GM12878 (cell line): ENCODE measurements around the gene BCAS4. TPM values are rescaled to one million over a fixed set of nuclear protein-coding genes. Genes with fewer than 3 reads are reported as not detected.

Source experiments
- ATAC-seq: fragments of 200-7000 bp; cut with Tn5 transposase; 3 replicates; pipeline ENCODE4 v1.9.1; 2020; ENCODE audit warnings: mild to moderate bottlenecking, moderate library complexity
- BruUV-seq: library from RNA; stranded (reverse); fragments of 400-500 nt; replicated peaks from 2 replicates; lab custom pipeline; 2021; lab: Mats Ljungman, UMichigan
- CTCF ChIA-PET: fragments of 300-600 bp; sonication (Branson Sonifier 250); formaldehyde crosslinking; extraction: SDS; loops from one replicate; lab custom pipeline; 2021; ENCODE audit warnings: inconsistent platforms; lab: Yijun Ruan, JAX
- POLR2A ChIA-PET: fragments of 350-600 bp; formaldehyde crosslinking; extraction: SDS; loops from one replicate; lab custom pipeline; 2021; ENCODE audit warnings: inconsistent platforms; lab: Charles Lee
- RAD21 ChIA-PET: fragments of 300-600 bp; sonication (Branson Sonifier 250); formaldehyde crosslinking; loops from one replicate; lab custom pipeline; 2023; ENCODE audit warnings: antibody characterized with exemption; ENCODE audit not compliant: unreplicated experiment; lab: Charles Lee
- SMC1A ChIA-PET: fragments of 300-600 bp; sonication (Branson Sonifier 250); formaldehyde crosslinking; loops from one replicate; lab custom pipeline; 2023; ENCODE audit not compliant: unreplicated experiment, uncharacterized antibody; lab: Charles Lee
- DNase-seq: peaks from one replicate; pipeline ENCODE4 v3.0.0-alpha.2; 2011; ENCODE audit warnings: low read depth, low spot score
- FAIRE-seq: peaks from 3 replicates; lab custom pipeline; 2011; peaks lifted over from hg19 to GRCh38; lab: Jason Lieb, UNC
- H2AFZ ChIP-seq: 2 replicates; pipeline ENCODE4 v1.6.0; 2011; ENCODE audit warnings: low read depth, low read length, control low read depth; ENCODE audit not compliant: control insufficient read depth
- H3K27ac ChIP-seq: 2 replicates; pipeline ENCODE4 v1.5.1; 2011; ENCODE audit warnings: control low read depth; ENCODE audit not compliant: control insufficient read depth, insufficient read depth
- H3K27me3 ChIP-seq, 2 experiments: replicated peaks in 1 of 2; 2 replicates each; pipeline versions ENCODE4 v1.6.0 to v1.6.1; 2011; ENCODE audit warnings: low read length in 1 of 2; ENCODE audit not compliant: control insufficient read depth in 2 of 2, insufficient read depth in 2 of 2
- H3K36me3 ChIP-seq, 2 experiments: 2 replicates each; pipeline ENCODE4 v1.5.1; 2011; ENCODE audit warnings: low read length in 1 of 2; ENCODE audit not compliant: control insufficient read depth in 2 of 2, insufficient read depth in 2 of 2
- H3K4me1 ChIP-seq: 2 replicates; pipeline ENCODE4 v1.6.1; 2011; ENCODE audit warnings: mild to moderate bottlenecking, low read length, moderate library complexity, mixed read lengths; ENCODE audit not compliant: control insufficient read depth, insufficient read depth
- H3K4me2 ChIP-seq: 2 replicates; pipeline ENCODE4 v1.6.0; 2011; ENCODE audit warnings: control low read depth; ENCODE audit not compliant: control insufficient read depth, insufficient read depth
- H3K4me3 ChIP-seq: fragments of 200-600 bp; sonication (generic); 2 replicates; pipeline ENCODE4 v1.5.1; 2016
- H3K79me2 ChIP-seq: 2 replicates; pipeline ENCODE4 v1.6.0; 2011; ENCODE audit warnings: low read length; ENCODE audit not compliant: control insufficient read depth, insufficient read depth
- H3K9ac ChIP-seq: 2 replicates; pipeline ENCODE4 v1.8.0; 2011; ENCODE audit warnings: low read length, control low read depth, mixed read lengths; ENCODE audit not compliant: control insufficient read depth, insufficient read depth
- H3K9me3 ChIP-seq: replicated peaks from 3 replicates; pipeline ENCODE4 v1.5.1; 2011; ENCODE audit warnings: mild to moderate bottlenecking, low read length; ENCODE audit not compliant: control insufficient read depth, insufficient read depth
- H4K20me1 ChIP-seq: 2 replicates; pipeline ENCODE4 v1.6.0; 2011; ENCODE audit not compliant: control insufficient read depth, insufficient read depth
- JUND ChIP-seq: IDR thresholded peaks from 2 replicates; pipeline ENCODE4 v1.6.1; 2012; ENCODE audit warnings: low read depth, mild to moderate bottlenecking, low read length, improper control_type of control experiment, moderate library complexity
- MYC ChIP-seq: IDR thresholded peaks from 2 replicates; pipeline ENCODE4 v1.6.1; 2011; ENCODE audit warnings: mild to moderate bottlenecking, low read length, moderate library complexity, inconsistent platforms; ENCODE audit not compliant: insufficient read depth, insufficient replicate concordance, insufficient read length, severe bottlenecking
- NFXL1 ChIP-seq: fragments of 450-650 bp; IDR thresholded peaks from 2 replicates; pipeline ENCODE4 v1.6.1; 2017; ENCODE audit warnings: antibody characterized with exemption, mild to moderate bottlenecking, borderline replicate concordance
- SREBF1 ChIP-seq: IDR thresholded peaks from 2 replicates; pipeline ENCODE4 v1.6.1; 2012; ENCODE audit warnings: mild to moderate bottlenecking, low read length
- TARDBP ChIP-seq: IDR thresholded peaks from 2 replicates; pipeline ENCODE4 v1.6.1; 2016; ENCODE audit warnings: borderline replicate concordance
- ZNF274 ChIP-seq: IDR thresholded peaks from one replicate; pipeline ENCODE4 v1.8.0; 2011; ENCODE audit not compliant: insufficient read length, insufficient read depth
- WGBS: methylation state at CpG from one replicate; pipeline ENCODE4 v1.1.6; 2016; ENCODE audit warnings: low lambda C conversion rate; ENCODE audit not compliant: insufficient replicate concordance, insufficient coverage; ENCODE audit errors: missing lambda C conversion rate; 5-methylcytosine and 5-hydroxymethylcytosine counted together
- in situ Hi-C: fragments of 300-500 bp; cut with MboI; formaldehyde crosslinking; loops from 9 replicates; pipeline ENCODE4 v1.14.3; 2018; ENCODE audit warnings: mixed read lengths
- intact Hi-C: fragments of 100-400 bp; cut with micrococcal nuclease; formaldehyde crosslinking; loops from one replicate; pipeline ENCODE4 v1.14.2; 2022; ENCODE audit not compliant: unreplicated experiment
- polyA plus RNA-seq, 11 experiments: library from polyadenylated mRNA; depleted of rRNA in 4 of 11; unstranded in 6 of 11; stranded (reverse) in 5 of 11; fragments of >200 nt; fragmentation: Nextera tagmentation in 4 of 11; fragmentation: Illumina TruSeq in 1 of 11; extraction: Ambion mirVana in 4 of 11; extraction: Trizol in 1 of 11; gene quantifications; 1 replicate in 1 of 11; 2 replicates in 10 of 11; pipeline versions ENCODE4 v1.2.1 to v1.2.3, GENCODE V29; 2011 to 2016; ENCODE audit warnings: inconsistent platforms in 2 of 11, missing spikeins in 2 of 11, low read depth in 1 of 11
- total RNA-seq, 4 experiments: library from RNA; depleted of rRNA in 3 of 4; stranded (reverse); fragments of >200 nt in 3 of 4; fragmentation: Illumina TruSeq in 1 of 4; extraction: Trizol in 1 of 4; gene quantifications; 2 replicates each; pipeline versions ENCODE4 v1.2.1 to v1.2.3, GENCODE V29; 2013 to 2021
- TF ChIP-seq, protein P1 (sequence below): fragments of 450-650 bp; IDR thresholded peaks from 2 replicates; pipeline ENCODE4 v1.6.1; 2017; ENCODE audit warnings: antibody characterized with exemption, mild to moderate bottlenecking, moderate library complexity

The BCAS4 gene
- total and polyA plus RNA-seq, 10 of the 15 experiments (the other 5 are each of a cell fraction or from before 2014, with no cell fraction given) = 14.8 to 214 (median 65.3) TPM

DNA sequence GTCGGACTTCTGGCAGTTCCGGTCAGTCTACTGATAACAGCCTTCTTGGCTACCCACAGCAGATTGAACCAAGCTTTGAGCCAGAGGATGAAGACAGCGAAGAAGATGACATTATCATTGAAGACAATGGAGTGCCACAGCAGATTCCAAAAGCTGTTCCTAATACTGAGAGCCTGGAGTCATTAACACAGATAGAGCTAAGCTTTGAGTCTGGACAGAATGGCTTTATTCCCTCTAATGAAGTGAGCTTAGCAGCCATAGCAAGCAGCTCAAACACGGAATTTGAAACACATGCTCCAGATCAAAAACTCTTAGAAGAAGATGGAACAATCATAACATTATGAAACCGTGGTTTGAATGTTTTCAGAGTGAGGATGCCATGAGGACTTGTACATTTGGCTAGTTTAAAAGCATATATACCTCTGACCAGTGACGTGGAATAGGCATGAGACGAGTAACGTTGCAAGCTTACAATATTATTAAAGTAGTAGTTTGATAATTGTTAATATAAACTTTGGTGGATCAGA is 44.7 kb upstream of the BCAS4 start:
- ChIA-PET CTCF (interaction anchor here (0.6 to 2.7 kb wide), 34 partner anchors 12 to 563 kb away, joined by 3 to 21 read pairs (median 4); partner anchors contain the start of genes BCAS4 and PARD6B), RAD21 (interaction anchor here (0.8 to 2.3 kb wide), 6 partner anchors 16 to 161 kb away, joined by 3 to 12 read pairs (median 3); no protein-coding TSS in a partner anchor), SMC1A (interaction anchor here (0.5 to 1.6 kb wide), 5 partner anchors 13 to 154 kb away, joined by 3 to 4 read pairs (median 3); no protein-coding TSS in a partner anchor), POLR2A (interaction anchor here (0.7 kb wide), 1 partner anchor 20 kb away, joined by 4 read pairs; no protein-coding TSS in a partner anchor)
- TSS peak; percentile 22 for BruUV-seq
- Histone ChIP-seq H2AFZ (no peak overlapping the region), H3K27me3 (no peaks in the 10 kb centered on the region), H3K4me1 (peaks cover 6% of the 10 kb centered on the region; the same call in 1 of the 2 replicates), H3K4me2 (no peak overlapping the region), H3K9ac (no peak overlapping the region), H3K36me3 (peaks cover 0 to 8% of the 10 kb centered on the region in 2 experiments; a peak in 1 of 4 replicates), H3K9me3 (no peaks in the 10 kb centered on the region), H3K27ac (no peak overlapping the region), H4K20me1 (no peaks in the 10 kb centered on the region), H3K4me3 (no peak overlapping the region), H3K79me2 (no peaks in the 10 kb centered on the region)
- peak; percentile 67; the same call in 1 of the 2 replicates for TF ChIP-seq NFXL1
- no peak for TF ChIP-seq ZNF274
- in situ Hi-C loops = no loop called here
- FAIRE-seq (no peak), ATAC-seq (no peak), DNase-seq (no peak)
- intact Hi-C loops = no loop called here
- 87% methylated on average over 8 of the region's 8 CpGs for WGBS

DNA sequence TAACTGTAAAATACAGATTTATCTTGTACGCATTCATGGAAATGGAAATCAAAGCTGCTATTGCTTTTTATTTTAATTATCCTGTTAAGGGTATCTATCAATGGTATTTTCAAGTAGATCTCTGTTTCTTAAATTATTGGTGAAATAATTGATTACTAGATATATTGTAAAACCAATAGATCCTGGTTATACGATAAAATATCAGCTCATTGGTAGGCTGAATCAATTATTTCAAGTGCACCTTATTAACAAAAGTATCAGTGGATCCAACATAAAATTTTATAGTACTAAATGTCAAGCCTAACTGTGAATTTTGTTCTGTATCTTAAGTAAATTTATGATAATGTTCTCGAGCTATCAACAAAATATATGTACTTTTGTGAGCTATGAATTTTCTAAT is 41.7 kb upstream of the BCAS4 start:
- CTCF ChIA-PET = no interaction called here
- RAD21 ChIA-PET = interaction anchor here (0.5 kb wide), 1 partner anchor 58 kb away, joined by 3 read pairs; no protein-coding TSS in a partner anchor
- POLR2A ChIA-PET = interaction anchor here (0.6 kb wide), 1 partner anchor 88 kb away, joined by 3 read pairs; no protein-coding TSS in a partner anchor
- H3K4me1 ChIP-seq = no peaks in the 10 kb centered on the region
- in situ Hi-C loops = no loop called here
- no peak for TF ChIP-seq TARDBP
- TF ChIP-seq SREBF1 = no peak
- TF ChIP-seq NFXL1 = peak; percentile 52; the same call in 1 of the 2 replicates
- TF ChIP-seq MYC = no peak
- TF ChIP-seq JUND = no peak
- TF ChIP-seq, protein P1, sequence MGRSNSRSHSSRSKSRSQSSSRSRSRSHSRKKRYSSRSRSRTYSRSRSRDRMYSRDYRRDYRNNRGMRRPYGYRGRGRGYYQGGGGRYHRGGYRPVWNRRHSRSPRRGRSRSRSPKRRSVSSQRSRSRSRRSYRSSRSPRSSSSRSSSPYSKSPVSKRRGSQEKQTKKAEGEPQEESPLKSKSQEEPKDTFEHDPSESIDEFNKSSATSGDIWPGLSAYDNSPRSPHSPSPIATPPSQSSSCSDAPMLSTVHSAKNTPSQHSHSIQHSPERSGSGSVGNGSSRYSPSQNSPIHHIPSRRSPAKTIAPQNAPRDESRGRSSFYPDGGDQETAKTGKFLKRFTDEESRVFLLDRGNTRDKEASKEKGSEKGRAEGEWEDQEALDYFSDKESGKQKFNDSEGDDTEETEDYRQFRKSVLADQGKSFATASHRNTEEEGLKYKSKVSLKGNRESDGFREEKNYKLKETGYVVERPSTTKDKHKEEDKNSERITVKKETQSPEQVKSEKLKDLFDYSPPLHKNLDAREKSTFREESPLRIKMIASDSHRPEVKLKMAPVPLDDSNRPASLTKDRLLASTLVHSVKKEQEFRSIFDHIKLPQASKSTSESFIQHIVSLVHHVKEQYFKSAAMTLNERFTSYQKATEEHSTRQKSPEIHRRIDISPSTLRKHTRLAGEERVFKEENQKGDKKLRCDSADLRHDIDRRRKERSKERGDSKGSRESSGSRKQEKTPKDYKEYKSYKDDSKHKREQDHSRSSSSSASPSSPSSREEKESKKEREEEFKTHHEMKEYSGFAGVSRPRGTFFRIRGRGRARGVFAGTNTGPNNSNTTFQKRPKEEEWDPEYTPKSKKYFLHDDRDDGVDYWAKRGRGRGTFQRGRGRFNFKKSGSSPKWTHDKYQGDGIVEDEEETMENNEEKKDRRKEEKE = no peak
- TF ChIP-seq, all 136 proteins: peak for 1
- SMC1A ChIA-PET = interaction anchor here (1.1 kb wide), 1 partner anchor 288 kb away, joined by 3 read pairs; no protein-coding TSS in a partner anchor
- no peaks in the 10 kb centered on the region for H4K20me1 ChIP-seq
- no peak overlapping the region for H3K4me2 ChIP-seq
- H3K9ac ChIP-seq = no peak overlapping the region
- no peak overlapping the region for H3K4me3 ChIP-seq
- intact Hi-C loops = no loop called here
- FAIRE-seq (no peak), ATAC-seq (no peak), DNase-seq (no peak)
- H3K79me2 ChIP-seq = no peaks in the 10 kb centered on the region
- no peak overlapping the region for H3K27ac ChIP-seq
- H2AFZ ChIP-seq = no peak overlapping the region
- WGBS = 93% methylated on average over 3 of the region's 3 CpGs
- H3K36me3 ChIP-seq = peaks cover 0 to 8% of the 10 kb centered on the region in 2 experiments; a peak in 1 of 4 replicates
- H3K27me3 ChIP-seq = no peaks in the 10 kb centered on the region
- H3K9me3 ChIP-seq = no peaks in the 10 kb centered on the region
- BruUV-seq = no TSS peak
